ENCODE measurements around the gene FOXE3. TPM values are rescaled to one million over a fixed set of nuclear protein-coding genes. Genes with fewer than 3 reads are reported as not detected.

The FOXE3 gene
- total RNA-seq, 4 donors from 2014 or later, result not detected

DNA sequence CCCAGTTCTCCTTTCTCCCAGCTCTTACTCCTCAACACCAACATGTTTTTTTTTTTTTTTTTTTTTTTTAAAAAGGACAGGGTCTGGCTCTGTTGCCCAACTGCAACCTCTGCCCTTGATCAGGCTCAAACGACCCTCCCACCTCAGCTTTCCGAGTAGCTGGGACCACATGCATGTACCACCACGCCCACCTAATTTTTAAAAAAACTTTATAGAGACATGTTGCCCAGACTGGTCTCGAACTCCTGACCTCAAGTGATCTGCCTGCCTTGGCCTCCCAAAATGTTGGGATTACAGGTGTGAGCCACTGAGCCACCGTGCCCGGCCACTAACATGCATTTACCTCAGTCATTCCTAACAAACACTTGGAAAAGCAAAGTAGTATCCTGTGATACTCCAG is 31.1 kb upstream of the FOXE3 start:
- H3K4me3 ChIP-seq, result no peak overlapping the region
- peaks cover 0 to 31% (median 19%) of the 10 kb centered on the region in 4 donors for H3K36me3 ChIP-seq
- TF ChIP-seq, protein P1, sequence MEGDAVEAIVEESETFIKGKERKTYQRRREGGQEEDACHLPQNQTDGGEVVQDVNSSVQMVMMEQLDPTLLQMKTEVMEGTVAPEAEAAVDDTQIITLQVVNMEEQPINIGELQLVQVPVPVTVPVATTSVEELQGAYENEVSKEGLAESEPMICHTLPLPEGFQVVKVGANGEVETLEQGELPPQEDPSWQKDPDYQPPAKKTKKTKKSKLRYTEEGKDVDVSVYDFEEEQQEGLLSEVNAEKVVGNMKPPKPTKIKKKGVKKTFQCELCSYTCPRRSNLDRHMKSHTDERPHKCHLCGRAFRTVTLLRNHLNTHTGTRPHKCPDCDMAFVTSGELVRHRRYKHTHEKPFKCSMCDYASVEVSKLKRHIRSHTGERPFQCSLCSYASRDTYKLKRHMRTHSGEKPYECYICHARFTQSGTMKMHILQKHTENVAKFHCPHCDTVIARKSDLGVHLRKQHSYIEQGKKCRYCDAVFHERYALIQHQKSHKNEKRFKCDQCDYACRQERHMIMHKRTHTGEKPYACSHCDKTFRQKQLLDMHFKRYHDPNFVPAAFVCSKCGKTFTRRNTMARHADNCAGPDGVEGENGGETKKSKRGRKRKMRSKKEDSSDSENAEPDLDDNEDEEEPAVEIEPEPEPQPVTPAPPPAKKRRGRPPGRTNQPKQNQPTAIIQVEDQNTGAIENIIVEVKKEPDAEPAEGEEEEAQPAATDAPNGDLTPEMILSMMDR (IDR thresholded peaks at IDR 0.05), result no peak
- no peak for TF ChIP-seq POLR2AphosphoS5 (IDR thresholded peaks at IDR 0.05)
- no peak for TF ChIP-seq POLR2A (IDR thresholded peaks at IDR 0.05; ENCODE audit: low read depth)
- no peak for TF ChIP-seq EP300 (IDR thresholded peaks at IDR 0.05)
- H3K27me3 ChIP-seq, result no peaks in the 10 kb centered on the region
- intact Hi-C loops (cut with DNase I), result no loop called here
- DNase-seq (ENCODE audit: extremely low spot score), result no peak
- no peak overlapping the region for H3K27ac ChIP-seq (replicated peaks in 1 of 4)
- H3K9me3 ChIP-seq, result no peaks in the 10 kb centered on the region
- H3K4me1 ChIP-seq, result peaks cover 0 to 15% (median 11%) of the 10 kb centered on the region in 4 donors
- 92% methylated on average over 6 of the region's 6 CpGs for WGBS

- intact Hi-C loops (cut with DNase I), result no loop called here
- TF ChIP-seq POLR2AphosphoS5 (IDR thresholded peaks at IDR 0.05) (no peak), POLR2A (IDR thresholded peaks at IDR 0.05; ENCODE audit: low read depth) (no peak), EP300 (IDR thresholded peaks at IDR 0.05) (no peak)
- TF ChIP-seq, protein P1 (IDR thresholded peaks at IDR 0.05), result no peak
- 99% methylated on average over 5 of the region's 5 CpGs for WGBS
Observed at GRCh38 chr1:47386268-47386667, 29.8 kb upstream of the FOXE3 start.

GRCh38 chr1:47388030-47388890 is 27.8 kb upstream of the FOXE3 start:
- peaks cover 0 to under 1% (median 0%) of the 10 kb centered on the region in 4 donors for H3K27me3 ChIP-seq
- 30% methylated on average over 10 of the region's 10 CpGs for WGBS

More at GRCh38 chr1:47386268-47386667, 29.8 kb upstream of the FOXE3 start:
- Histone ChIP-seq H3K36me3 (peaks cover 0 to 21% (median 11%) of the 10 kb centered on the region in 4 donors), H3K4me3 (no peak overlapping the region), H3K4me1 (peaks cover 0 to 15% (median 11%) of the 10 kb centered on the region in 4 donors), H3K9me3 (no peaks in the 10 kb centered on the region), H3K27ac (replicated peaks in 1 of 4) (no peak overlapping the region), H3K27me3 (no peaks in the 10 kb centered on the region)
- no peak for DNase-seq (ENCODE audit: extremely low spot score)

GRCh38 chr1:47388891-47389238 is 27.2 kb upstream of the FOXE3 start:
- intact Hi-C loops (cut with DNase I), result no loop called here

More at GRCh38 chr1:47388030-47388890, 27.8 kb upstream of the FOXE3 start:
- Histone ChIP-seq H3K27ac (replicated peaks in 1 of 4) (no peak overlapping the region), H3K9me3 (no peaks in the 10 kb centered on the region), H3K4me3 (no peak overlapping the region), H3K36me3 (peaks cover 0 to 6% (median 0%) of the 10 kb centered on the region in 4 donors), H3K4me1 (peaks cover 0 to 15% (median 11%) of the 10 kb centered on the region in 4 donors)
- intact Hi-C loops (cut with DNase I), result no loop called here
- no peak for DNase-seq (ENCODE audit: extremely low spot score)
- TF ChIP-seq, protein P1 (IDR thresholded peaks at IDR 0.05), result no peak
- peak in 1 of 2 donors; percentile 43 for TF ChIP-seq POLR2AphosphoS5 (IDR thresholded peaks at IDR 0.05)
- no peak for TF ChIP-seq EP300 (IDR thresholded peaks at IDR 0.05)

More at GRCh38 chr1:47388891-47389238, 27.2 kb upstream of the FOXE3 start:
- Histone ChIP-seq H3K27ac (replicated peaks in 1 of 4) (no peak overlapping the region), H3K27me3 (peaks cover 0 to 6% (median 0%) of the 10 kb centered on the region in 4 donors), H3K36me3 (no peaks in the 10 kb centered on the region), H3K4me1 (peaks cover 0 to 15% (median 11%) of the 10 kb centered on the region in 4 donors), H3K4me3 (no peak overlapping the region), H3K9me3 (no peaks in the 10 kb centered on the region)
- DNase-seq (ENCODE audit: extremely low spot score), result no peak
- 31% methylated on average over 3 of the region's 3 CpGs for WGBS
- TF ChIP-seq, protein P1 (IDR thresholded peaks at IDR 0.05), result peak; percentile 45 to 69 (median 51)
- TF ChIP-seq EP300 (IDR thresholded peaks at IDR 0.05) (no peak), POLR2A (IDR thresholded peaks at IDR 0.05; ENCODE audit: low read depth) (no peak), POLR2AphosphoS5 (IDR thresholded peaks at IDR 0.05) (no peak)

All from esophagus muscularis mucosa (tissue), 4 donors.